ENCODE results near the gene COX4I1.

The COX4I1 gene

DNA sequence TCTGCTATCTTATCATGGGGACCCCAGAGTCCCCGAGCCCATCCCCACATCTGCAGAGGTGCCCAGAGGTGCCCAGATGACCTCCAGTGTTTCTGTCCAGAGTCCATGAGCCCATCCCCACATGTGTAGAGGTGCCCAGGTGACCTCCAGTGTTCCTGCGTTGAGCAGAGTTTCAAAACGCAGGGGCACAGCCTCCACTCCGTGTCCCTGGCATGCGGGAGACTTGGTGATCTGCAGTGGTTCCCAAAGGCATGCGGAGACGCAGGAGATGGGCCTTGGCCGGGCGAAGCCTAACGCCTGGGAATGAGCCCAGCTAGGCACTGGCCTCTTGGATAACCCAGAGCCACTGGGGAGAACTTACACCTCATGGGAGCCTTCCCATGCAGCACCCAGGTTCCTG is 41.3 kb downstream of the COX4I1 start:
- no peak for DNase-seq (ENCODE audit: low read depth)

DNA sequence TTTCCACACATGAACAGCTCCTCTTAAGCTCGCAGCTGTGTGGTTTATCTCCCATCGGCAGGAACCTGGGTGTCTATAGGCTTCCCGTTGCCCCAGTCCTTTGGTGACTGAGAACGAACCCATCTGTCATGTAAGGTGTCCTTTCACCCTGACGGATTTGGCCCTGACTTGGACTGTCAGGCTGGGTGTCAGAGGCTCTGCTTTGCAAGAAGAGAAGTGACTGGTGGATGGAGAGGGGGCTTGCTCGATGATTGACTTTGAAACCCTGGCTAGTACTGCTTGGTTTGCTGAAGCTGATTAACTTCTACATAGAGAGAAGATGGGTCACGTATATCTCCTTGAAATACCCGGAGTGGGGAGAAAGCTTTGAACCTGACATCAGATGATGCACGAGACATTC is 42.9 kb downstream of the COX4I1 start:
- no peak for DNase-seq (ENCODE audit: low read depth)

GRCh38 chr16:85842848-85843247 is 43.4 kb downstream of the COX4I1 start:
- DNase-seq (ENCODE audit: low read depth) = no peak

GRCh38 chr16:85843471-85844168 is 44.1 kb downstream of the COX4I1 start:
- DNase-seq (ENCODE audit: low read depth) = no peak

DNA sequence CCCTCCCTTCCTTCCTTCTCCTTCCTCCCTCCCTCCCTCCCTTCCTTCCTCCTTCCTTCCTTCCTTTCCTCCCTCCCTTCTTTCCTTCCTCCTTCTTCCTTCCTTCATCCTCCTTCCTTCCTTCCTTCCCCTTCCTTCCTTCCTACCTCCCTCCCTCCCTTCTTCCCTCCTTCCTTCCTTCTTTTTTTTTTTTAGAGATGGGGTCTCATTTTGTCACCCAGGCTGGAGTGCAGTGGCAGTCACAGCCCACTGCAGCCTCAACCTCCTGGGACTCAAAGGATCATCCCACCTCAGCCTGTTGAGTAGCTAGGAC is 44.6 kb downstream of the COX4I1 start:
- no peak for DNase-seq (ENCODE audit: low read depth)

DNA sequence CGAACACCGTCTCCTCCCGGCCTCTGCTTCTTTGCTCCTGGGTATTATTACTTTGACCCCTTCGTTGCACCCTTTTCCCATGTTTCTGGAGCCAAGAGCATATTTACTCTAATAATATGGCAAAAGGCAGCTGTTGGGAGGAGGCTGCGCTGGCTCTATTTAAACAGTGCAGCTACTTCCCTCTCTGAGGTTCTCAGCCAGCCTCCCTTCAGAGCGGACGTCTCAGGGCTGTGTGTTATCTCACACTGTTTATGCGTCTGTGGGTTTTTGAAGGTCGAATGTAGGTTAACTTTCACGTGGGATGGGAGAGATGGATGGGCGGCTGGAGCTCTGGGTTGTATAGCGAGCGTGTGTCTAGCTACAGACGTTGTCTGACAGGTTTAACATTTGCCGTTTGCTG is 45.3 kb downstream of the COX4I1 start:
- DNase-seq (ENCODE audit: low read depth) = no peak

- DNase-seq (ENCODE audit: low read depth) = no peak
These were observed 45.8 kb downstream of the COX4I1 start for GRCh38 chr16:85845266-85845665.

GRCh38 chr16:85846461-85846860 is 47.0 kb downstream of the COX4I1 start:
- DNase-seq (ENCODE audit: low read depth) = no peak

DNA sequence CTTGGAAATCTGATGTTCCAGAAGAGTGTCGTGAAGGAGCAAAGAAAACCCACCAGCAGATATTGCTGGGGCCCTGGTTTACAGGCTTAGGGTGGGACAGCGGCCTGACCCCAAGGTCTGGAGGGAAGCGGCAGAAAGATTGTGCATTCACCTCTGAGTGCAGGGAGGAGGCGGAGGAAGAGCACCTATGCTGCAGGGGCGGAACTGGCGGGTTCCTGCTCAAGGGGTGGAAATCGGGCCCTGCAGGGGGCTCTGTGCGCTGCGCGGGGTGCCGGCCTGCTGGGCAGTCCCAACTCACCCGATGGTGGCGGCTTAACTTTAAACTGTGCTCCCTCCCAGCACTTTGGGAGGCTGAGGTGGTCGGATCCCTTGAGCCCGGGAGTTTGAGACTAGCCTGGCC is 47.5 kb downstream of the COX4I1 start:
- DNase-seq (ENCODE audit: low read depth) = no peak

DNA sequence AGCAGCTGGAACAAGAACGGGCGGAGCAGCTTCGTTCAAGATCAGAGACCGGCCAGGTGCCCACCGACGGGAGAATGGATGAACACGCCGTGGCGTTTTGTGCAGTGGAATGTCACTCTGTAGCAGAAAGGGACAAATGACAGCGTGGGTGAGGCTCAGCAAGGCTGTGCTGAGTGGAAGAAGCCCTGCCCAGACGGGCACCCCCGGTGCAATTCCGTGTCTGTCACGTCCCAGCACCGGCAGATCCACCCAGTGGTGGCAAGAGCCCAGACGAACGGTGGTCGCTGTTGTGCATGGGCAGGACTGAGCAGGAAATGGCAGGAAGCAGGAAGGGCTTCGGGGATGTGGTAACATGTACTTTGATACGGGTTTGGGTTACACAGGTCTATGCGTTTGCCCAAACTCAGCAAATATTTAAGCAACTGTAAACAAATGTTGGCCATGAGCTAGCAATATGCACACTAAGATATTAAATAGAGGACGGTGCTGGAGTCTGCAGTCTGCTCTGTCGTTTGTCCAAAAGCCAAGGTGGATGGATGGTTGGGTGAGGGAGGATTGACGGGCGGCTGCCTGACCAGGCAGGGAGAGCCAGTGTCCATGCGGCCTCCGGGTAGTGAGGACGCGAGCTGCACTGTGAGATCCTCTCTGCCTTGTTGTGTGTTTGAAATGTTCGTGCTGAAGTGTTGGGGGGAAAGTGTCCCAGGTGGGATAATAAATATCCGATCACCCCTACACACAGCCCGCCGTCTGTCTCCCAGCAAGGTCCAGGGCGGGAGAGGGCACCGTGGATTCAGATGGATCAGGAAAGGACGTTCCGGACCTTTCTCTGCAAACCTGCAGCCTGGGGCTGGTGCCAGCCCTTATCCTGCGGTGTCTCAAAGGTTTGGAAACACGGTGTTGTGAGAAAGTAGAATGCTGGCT is 48.4 kb downstream of the COX4I1 start:
- no peak for DNase-seq (ENCODE audit: low read depth)

DNA sequence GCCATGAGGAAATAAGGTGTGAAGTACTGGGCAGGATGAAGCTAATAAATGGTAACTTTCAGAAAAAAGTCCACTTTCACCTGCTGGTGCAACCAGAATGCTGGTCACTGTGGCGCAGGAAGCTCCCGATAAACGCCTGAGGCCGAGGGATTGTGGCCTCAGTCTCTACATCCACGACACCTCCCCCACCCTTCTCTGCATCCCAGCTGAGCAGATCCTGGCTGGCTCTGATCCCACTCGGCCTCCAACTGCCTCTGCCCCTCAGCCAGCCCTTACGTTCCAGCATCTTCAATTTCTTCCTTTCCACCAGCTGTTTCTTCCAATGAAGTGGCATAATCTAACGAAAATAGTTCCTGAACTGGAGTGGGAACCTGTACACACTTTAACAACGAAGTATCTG is 49.5 kb downstream of the COX4I1 start:
- no peak for DNase-seq (ENCODE audit: low read depth)

DNA sequence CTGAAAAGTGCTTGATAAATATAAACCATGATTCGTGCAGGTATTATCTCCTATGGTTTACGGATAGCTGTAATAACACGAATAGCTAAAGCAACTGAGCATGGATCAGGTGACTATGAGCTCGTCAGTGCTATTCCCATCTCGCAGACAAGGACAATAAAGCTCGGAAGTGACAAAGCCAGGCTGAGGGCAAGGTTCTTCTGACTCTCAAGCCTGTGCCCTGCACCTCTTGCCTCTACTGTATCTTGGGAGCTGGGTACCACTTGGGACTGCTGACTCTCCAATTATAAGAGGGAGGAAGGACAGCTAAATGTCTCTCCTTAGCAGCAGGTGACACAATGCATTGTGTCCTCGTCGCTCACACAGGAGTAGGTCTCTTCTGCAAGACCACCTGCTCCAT is 49.9 kb downstream of the COX4I1 start:
- no peak for DNase-seq (ENCODE audit: low read depth)

GRCh38 chr16:85850344-85850880 is 50.9 kb downstream of the COX4I1 start:
- no peak for DNase-seq (ENCODE audit: low read depth)

GRCh38 chr16:85851034-85851785 is 51.7 kb downstream of the COX4I1 start:
- DNase-seq (ENCODE audit: low read depth) = no peak

GRCh38 chr16:85853547-85854545 is 54.4 kb downstream of the COX4I1 start:
- DNase-seq (ENCODE audit: low read depth) = no peak

GRCh38 chr16:85854935-85855334 is 55.4 kb downstream of the COX4I1 start:
- DNase-seq (ENCODE audit: low read depth) = no peak

DNA sequence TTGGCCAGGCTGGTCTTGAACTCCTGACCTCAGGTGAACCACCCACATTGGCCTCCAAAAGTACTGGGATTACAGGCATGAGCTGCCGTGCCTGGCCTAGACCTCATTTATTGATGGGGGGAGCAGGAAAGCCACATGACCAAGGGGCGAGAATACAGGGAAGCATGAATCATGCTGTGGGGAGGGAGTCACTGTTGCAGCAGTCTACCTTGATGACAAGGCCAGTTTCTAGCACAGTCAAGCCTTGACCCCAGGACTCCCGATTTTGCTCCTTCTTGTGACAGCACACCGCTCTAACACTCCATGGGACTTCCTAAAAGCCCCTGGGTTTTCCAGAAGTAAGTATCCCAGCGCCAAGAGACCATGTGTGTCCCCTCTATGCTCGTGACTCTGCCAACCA is 56.6 kb downstream of the COX4I1 start:
- DNase-seq (ENCODE audit: low read depth) = no peak

DNA sequence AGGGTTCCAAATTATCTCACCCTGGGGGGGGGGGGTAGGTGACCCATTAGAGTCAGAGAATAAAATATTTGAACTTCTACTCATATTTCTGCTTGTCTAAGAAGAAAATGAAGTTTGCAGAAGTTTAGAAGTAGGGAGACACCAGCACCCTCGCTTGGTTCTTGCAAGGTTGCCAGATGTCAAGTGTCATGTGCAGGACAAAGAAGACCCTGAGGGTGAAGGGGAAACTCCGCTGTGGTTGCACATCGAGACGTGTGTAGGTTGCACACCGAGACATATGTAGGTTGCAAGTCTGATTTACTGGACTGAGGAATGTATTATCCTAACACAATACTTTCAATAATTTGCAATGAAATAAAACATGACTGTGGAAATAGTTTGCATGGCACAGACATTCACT is 57.1 kb downstream of the COX4I1 start:
- no peak for DNase-seq (ENCODE audit: low read depth)

Measured in T-helper 22 cell (primary cell).